Measurements from ENCODE around the gene SDK2. TPM values are rescaled to one million over a fixed set of nuclear protein-coding genes. Genes with fewer than 3 reads are reported as not detected.

Gene SDK2
- total and polyA plus RNA-seq, 2 of the 8 experiments (the other 6 are each of a cell fraction or from before 2014, with no cell fraction given) = 3.9 to 4.1 TPM

GRCh38 chr17:73513426-73513825, 130.8 kb downstream of the SDK2 start:
- Histone ChIP-seq H3K18ac (ENCODE audit: extremely low read depth, low read length) (no peak overlapping the region), H3K9ac (replicated peaks in 1 of 4; ENCODE audit: extremely low read depth in 1 of 4, low read depth in 3 of 4, low read length in 3 of 4) (no peak overlapping the region), H3K9me3 (ENCODE audit: insufficient read depth in 2 of 2, low read depth in 1 of 2, low read length in 1 of 2) (no peaks in the 10 kb centered on the region), H3K23ac (ENCODE audit: insufficient read length) (no peak overlapping the region), H3K14ac (ENCODE audit: insufficient read length) (no peak overlapping the region), H2BK20ac (ENCODE audit: low read length) (no peak overlapping the region), H4K91ac (replicated peaks; ENCODE audit: insufficient read length, low read length) (no peak overlapping the region), H3K27me3 (replicated peaks in 1 of 4; ENCODE audit: control insufficient read depth in 3 of 4, extremely low read depth in 1 of 4, insufficient read depth in 3 of 4, low read length in 3 of 4) (no peaks in the 10 kb centered on the region; a peak in 3 of 7 replicates), H3K4me1 (replicated peaks in 1 of 4; ENCODE audit: control insufficient read depth in 3 of 4, insufficient read depth in 4 of 4, low read length in 3 of 4) (peaks cover 0 to 4% (median 0%) of the 10 kb centered on the region in 4 experiments; a peak in 2 of 7 replicates), H2BK15ac (ENCODE audit: low read length) (no peak overlapping the region), H3K4ac (replicated peaks; ENCODE audit: insufficient read length, low read depth, low read length) (no peak overlapping the region), H3K27ac (ENCODE audit: low read depth, low read length) (no peak overlapping the region), H3K23me2 (ENCODE audit: low read depth, low read length) (no peaks in the 10 kb centered on the region), H2BK120ac (replicated peaks; ENCODE audit: low read depth, low read length) (no peak overlapping the region), H3K4me2 (ENCODE audit: insufficient read depth in 1 of 2, low read depth in 2 of 2, low read length in 2 of 2) (no peak overlapping the region), H4K20me1 (replicated peaks in 1 of 2; ENCODE audit: control insufficient read depth in 1 of 2, insufficient read depth in 2 of 2, low read length in 2 of 2) (peaks cover 0 to 6% of the 10 kb centered on the region in 2 experiments), H3K56ac (replicated peaks; ENCODE audit: insufficient read length, low read depth, low read length) (no peak overlapping the region), H4K5ac (ENCODE audit: insufficient read length, low read depth, low read length) (no peak overlapping the region), H2AK5ac (ENCODE audit: low read depth, low read length) (no peak overlapping the region), H2BK5ac (ENCODE audit: low read depth, low read length) (no peak overlapping the region), H3K79me2 (ENCODE audit: control insufficient read depth in 1 of 2, insufficient read depth in 2 of 2, low read length in 2 of 2) (no peaks in the 10 kb centered on the region), H2BK12ac (ENCODE audit: low read depth, low read length) (no peak overlapping the region), H3K79me1 (ENCODE audit: low read depth, low read length) (no peaks in the 10 kb centered on the region), H4K8ac (ENCODE audit: extremely low read depth, insufficient read depth, low read length) (no peak overlapping the region), H2AFZ (ENCODE audit: low read length) (no peak overlapping the region), H3K36me3 (ENCODE audit: control insufficient read depth in 2 of 4, insufficient read depth in 4 of 4, low read length in 3 of 4) (no peaks in the 10 kb centered on the region), H3K4me3 (ENCODE audit: extremely low read depth in 1 of 4, insufficient read depth in 2 of 4, low read depth in 3 of 4, low read length in 4 of 4) (no peak overlapping the region)
- WGBS, 2 experiments (ENCODE audit: extremely low coverage in 1 of 2, insufficient coverage in 1 of 2, insufficient read length in 1 of 2, insufficient replicate concordance in 2 of 2, low coverage in 1 of 2, low lambda C conversion rate in 2 of 2, missing lambda C conversion rate in 1 of 2) = 85% methylated on average over 10 of the region's 10 CpGs; no CpG with 5 or more reads in 1 of the 2 experiments
- TF ChIP-seq CTBP2 (IDR thresholded peaks at IDR 0.05; ENCODE audit: borderline replicate concordance, insufficient read depth, insufficient read length, low read length) (no peak), CTCF (IDR thresholded peaks at IDR 0.05; ENCODE audit: control extremely low read depth in 1 of 3, insufficient read depth in 1 of 3, low read depth in 1 of 3, low read length in 3 of 3) (peak in 1 of 3 experiments; percentile 3; a peak in 1 of 4 replicates)
- FAIRE-seq (no peak), DNase-seq (ENCODE audit: low read depth in 1 of 2, low spot score in 2 of 2) (no peak)
- CTCF ChIA-PET (ENCODE audit: partially characterized antibody) = interaction anchor here (0.9 to 2.1 kb wide), 8 partner anchors 12 to 86 kb away, joined by 3 to 7 read pairs (median 3); no protein-coding TSS in a partner anchor
- POLR2A ChIA-PET (ENCODE audit: partially characterized antibody) = no interaction called here
